Measurements from ENCODE around the gene FLT1. TPM values are rescaled to one million over a fixed set of nuclear protein-coding genes. Genes with fewer than 3 reads are reported as not detected.

FLT1 gene
- total RNA-seq, 3 donors from 2014 or later, result 17.0 to 44.6 (median 29.0) TPM

DNA sequence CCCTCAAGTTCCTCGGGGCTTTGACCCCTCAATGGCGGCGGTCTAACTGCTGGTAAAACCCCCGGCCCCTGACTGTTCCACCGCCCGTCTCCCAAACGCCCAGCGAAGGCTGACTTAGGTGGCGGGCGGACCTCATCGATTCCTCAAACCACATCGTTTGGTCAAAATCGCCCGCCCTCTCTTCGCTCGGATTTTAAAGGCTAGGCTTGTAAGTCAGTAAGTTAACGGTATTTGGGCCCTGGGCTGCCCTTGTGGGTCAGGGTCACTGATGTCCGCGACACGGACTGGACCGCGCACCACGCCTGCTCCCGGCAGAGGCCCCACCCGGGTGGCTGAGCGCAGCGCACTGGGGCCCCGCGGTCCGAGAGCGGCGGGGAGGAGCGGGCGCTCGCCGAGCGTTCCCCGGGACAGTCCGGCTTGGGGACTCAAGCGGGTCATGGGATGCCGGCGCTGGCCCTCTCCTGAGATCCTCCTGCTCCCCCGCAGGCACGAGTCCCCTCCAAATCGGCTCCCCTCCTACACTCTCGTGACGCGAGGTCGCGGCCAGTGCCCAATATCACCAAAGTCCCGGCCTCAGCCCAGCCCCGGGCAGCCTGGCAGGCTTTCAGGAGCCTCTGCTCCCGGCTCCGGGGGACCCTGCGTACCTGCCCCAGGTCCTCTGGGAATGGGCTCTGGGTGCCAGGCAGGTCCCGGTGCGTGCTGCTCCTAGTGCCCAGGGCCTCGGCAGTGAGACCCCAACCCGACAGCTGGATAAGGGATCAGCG lies 1.0 kb downstream of the FLT1 start:
- TF ChIP-seq POLR2A (IDR thresholded peaks at IDR 0.05) (no peak), POLR2AphosphoS5 (IDR thresholded peaks at IDR 0.05) (no peak)
- TF ChIP-seq, protein P1, sequence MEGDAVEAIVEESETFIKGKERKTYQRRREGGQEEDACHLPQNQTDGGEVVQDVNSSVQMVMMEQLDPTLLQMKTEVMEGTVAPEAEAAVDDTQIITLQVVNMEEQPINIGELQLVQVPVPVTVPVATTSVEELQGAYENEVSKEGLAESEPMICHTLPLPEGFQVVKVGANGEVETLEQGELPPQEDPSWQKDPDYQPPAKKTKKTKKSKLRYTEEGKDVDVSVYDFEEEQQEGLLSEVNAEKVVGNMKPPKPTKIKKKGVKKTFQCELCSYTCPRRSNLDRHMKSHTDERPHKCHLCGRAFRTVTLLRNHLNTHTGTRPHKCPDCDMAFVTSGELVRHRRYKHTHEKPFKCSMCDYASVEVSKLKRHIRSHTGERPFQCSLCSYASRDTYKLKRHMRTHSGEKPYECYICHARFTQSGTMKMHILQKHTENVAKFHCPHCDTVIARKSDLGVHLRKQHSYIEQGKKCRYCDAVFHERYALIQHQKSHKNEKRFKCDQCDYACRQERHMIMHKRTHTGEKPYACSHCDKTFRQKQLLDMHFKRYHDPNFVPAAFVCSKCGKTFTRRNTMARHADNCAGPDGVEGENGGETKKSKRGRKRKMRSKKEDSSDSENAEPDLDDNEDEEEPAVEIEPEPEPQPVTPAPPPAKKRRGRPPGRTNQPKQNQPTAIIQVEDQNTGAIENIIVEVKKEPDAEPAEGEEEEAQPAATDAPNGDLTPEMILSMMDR (IDR thresholded peaks at IDR 0.05), result no peak
- no peaks in the 10 kb centered on the region for H3K9me3 ChIP-seq
- peak overlapping the region; percentile 40 to 78 for H3K27ac ChIP-seq
- DNase-seq (ENCODE audit: low spot score in 2 of 2), result no peak
- peaks cover 12 to 63% of the 10 kb centered on the region in 2 donors for H3K27me3 ChIP-seq
- no peaks in the 10 kb centered on the region for H3K36me3 ChIP-seq
- intact Hi-C loops (cut with DNase I; ENCODE audit: low total_unique reads), result no loop called here
- peaks cover 8 to 20% of the 10 kb centered on the region in 2 donors for H3K4me1 ChIP-seq
- peak overlapping the region; percentile 46 to 81 (median 58) for H3K4me3 ChIP-seq

DNA sequence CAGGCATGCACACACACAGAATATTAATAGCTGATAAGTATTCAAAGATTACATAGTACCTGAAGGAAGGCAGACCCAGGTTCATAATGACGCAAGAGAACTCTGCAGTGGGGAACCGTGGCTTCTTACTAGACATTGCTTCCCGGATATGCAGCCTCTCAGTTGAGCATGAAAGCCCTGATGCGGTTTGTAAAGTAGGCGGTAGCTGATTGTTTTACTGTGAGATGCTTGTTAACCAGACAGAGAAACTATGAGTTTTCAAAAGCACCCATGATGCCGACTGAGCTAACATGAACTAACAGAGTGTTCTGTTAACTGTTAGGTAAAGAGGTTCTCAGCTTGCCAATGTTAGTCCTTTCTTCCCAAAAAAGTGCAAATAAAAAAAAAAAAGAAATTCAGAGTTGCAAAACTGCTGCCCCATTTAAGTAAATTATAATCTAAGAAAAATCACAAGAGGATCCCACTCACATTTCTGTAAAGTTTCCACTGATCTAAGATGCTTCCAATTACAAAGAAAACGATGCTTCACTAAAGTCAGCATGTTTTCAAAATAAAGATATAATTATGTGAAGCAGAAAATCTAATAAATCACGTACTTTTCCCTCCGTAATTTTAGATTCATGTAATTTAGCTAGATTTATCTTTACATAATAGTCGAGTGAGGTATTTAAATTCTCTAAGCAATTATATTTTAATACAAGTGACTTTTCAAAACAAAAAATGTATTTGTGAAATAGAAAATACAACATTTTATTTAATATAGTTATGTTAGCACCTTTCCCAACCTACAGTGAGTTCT lies 2.2 kb downstream of the FLT1 start:
- Histone ChIP-seq H3K4me3 (peak overlapping the region; percentile 46 to 81 (median 58)), H3K4me1 (peaks cover 8 to 20% of the 10 kb centered on the region in 2 donors), H3K36me3 (no peaks in the 10 kb centered on the region), H3K27me3 (peaks cover 12 to 63% of the 10 kb centered on the region in 2 donors), H3K27ac (no peak overlapping the region), H3K9me3 (no peaks in the 10 kb centered on the region)
- TF ChIP-seq POLR2A (IDR thresholded peaks at IDR 0.05) (no peak), POLR2AphosphoS5 (IDR thresholded peaks at IDR 0.05) (no peak)
- TF ChIP-seq, protein P1 (IDR thresholded peaks at IDR 0.05), result no peak
- DNase-seq (ENCODE audit: low spot score in 2 of 2), result no peak
- intact Hi-C loops (cut with DNase I; ENCODE audit: low total_unique reads), result no loop called here

DNA sequence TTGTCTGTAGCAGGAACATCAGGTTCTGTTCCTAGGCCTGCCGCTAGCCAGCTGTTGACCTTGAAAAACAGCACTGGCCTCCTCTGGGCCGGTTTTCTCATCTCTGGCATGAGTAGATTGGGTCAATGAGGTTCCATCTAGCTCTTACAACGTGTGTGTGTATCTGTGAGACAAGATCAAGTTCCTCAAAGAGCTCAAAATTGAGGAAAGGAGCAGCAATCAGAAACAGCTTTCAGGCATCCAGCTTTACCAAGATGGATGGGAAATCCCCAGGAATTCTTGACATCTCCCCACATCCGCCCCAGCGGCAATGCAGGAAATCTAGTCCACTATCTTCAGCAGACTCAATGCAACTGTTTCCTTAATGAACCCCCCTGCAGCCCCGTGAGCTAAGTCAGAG lies 4.9 kb downstream of the FLT1 start:
- Histone ChIP-seq H3K36me3 (no peaks in the 10 kb centered on the region), H3K4me3 (no peak overlapping the region), H3K4me1 (peaks cover 8 to 11% of the 10 kb centered on the region in 2 donors), H3K27ac (no peak overlapping the region), H3K27me3 (peaks cover 9 to 58% of the 10 kb centered on the region in 2 donors), H3K9me3 (no peaks in the 10 kb centered on the region)
- TF ChIP-seq POLR2A (IDR thresholded peaks at IDR 0.05) (no peak), POLR2AphosphoS5 (IDR thresholded peaks at IDR 0.05) (no peak)
- TF ChIP-seq, protein P1 (IDR thresholded peaks at IDR 0.05), result no peak
- intact Hi-C loops (cut with DNase I; ENCODE audit: low total_unique reads), result no loop called here
- no peak for DNase-seq (ENCODE audit: low spot score in 2 of 2)

DNA sequence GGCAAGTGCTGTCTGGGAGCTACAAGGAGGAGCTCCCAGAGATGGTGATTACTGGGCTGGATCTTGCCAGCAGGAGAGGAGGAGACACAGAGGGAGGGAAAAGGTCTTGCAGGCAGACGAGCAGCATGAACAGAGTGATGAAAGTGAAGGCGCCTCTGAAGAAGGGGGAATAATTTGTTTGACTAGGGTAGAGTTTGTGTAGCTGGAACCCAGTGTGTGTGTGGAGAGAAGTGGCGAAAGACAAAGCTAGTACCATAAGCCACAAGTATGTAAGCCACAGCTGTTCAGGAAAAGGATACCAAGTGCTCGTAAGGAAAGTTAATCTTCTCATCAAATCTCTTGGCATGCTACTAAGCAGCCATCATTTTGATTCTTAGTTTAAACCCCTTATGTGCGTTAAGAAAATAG lies 5.4 kb downstream of the FLT1 start:
- H3K27me3 ChIP-seq, result peaks cover 7 to 53% of the 10 kb centered on the region in 2 donors
- no peaks in the 10 kb centered on the region for H3K36me3 ChIP-seq
- H3K4me3 ChIP-seq, result no peak overlapping the region
- TF ChIP-seq, protein P1 (IDR thresholded peaks at IDR 0.05), result no peak
- TF ChIP-seq POLR2AphosphoS5 (IDR thresholded peaks at IDR 0.05) (no peak), POLR2A (IDR thresholded peaks at IDR 0.05) (no peak)
- H3K9me3 ChIP-seq, result no peaks in the 10 kb centered on the region
- intact Hi-C loops (cut with DNase I; ENCODE audit: low total_unique reads), result no loop called here
- DNase-seq (ENCODE audit: low spot score in 2 of 2), result no peak
- peaks cover 8 to 10% of the 10 kb centered on the region in 2 donors for H3K4me1 ChIP-seq
- H3K27ac ChIP-seq, result no peak overlapping the region

Measured in breast epithelium (tissue), 4 donors.